NCI-H82 treated with DMSO at 0.1 percent for 48 hours (cell line): Measurements from ENCODE around the gene PEX11A.

Source experiments
- DNase-seq: peaks from one replicate; lab custom pipeline; 2025; ENCODE audit not compliant: unreplicated experiment; lab: John Stamatoyannopoulos, UW

Gene PEX11A

DNA sequence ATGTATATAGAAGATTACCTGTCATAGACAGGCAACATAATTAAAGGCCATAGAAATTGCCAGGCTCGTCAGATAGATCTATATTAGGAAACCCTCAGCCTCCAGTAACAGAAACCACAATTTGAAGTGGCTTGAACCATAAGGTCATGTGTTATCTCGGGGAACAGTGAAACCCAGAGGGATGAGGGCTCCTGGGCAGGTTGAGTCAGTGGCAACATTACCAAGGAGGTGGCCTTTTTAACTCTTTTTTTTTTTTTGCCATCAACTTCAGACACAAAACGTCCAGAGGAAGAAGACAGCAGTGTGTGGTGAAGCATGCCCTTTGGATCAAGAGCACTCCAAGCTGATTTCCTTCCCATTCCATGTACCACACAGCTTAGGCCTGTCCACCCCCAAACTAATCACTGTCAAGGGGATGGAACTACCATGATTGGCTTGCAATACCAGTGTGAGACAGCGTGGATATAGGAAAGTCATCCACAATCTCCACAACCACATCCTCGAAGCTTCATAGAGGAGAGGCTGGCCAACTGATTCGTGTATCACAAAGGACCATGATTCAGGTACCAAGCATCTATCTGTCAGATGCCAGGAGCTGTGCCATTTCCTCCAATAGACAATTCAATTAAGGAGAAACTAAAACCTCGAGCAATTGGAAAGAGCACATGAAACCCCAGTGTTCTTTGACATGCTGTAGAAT lies 34.3 kb downstream of the PEX11A start:
- no peak for DNase-seq

DNA sequence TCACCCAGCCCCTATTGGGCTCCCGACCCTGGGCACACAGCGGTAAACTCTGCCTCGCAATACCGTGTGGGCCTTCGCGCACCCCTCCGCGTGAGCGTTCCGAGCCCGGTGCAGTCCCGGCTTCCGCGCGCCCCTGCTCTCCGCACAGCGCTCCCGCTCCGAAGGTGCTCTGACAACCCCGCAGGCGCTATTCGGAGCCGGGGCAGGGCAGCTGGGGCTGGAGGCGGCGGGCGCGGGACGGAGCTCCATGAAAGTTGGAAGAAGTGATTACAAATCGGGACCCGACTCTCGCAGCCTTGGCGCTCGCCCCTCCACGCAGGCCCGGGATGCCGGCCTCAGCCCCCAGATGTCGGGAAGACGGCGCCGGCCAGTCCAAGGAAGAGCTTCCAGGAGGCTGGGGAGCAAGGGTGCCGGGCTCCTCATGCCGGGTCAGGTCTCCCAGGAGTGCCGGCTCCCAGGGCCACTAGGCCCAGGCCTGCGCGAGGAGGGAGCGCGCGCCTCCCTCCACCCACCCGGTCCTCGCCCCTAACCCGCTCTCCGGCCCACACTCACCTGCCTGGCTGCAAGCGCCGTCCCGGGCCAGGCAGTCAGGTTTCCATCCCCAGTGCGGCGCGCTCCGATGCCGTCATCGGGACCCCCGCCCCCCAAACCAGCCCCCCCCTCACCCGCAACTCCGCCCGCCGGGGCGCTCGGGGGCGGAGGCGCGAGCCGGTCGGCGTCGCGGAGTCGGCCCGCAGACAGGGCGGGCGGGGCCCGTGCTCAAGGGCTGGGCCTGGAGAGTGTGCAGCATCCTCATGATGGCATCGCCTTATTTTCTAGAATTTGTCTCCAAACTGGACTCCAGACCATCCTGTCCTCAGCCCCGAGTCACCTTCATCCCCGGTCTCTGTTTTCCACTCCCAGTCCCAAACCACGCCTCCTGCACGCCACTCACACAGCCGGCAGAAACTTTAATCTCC lies 35.4 kb downstream of the PEX11A start, which contains the start of gene KIF7:
KIF7 (minus strand) TSS at position 621 of the 959 bp plus-strand sequence. CDS start 2,537 bp downstream, outside the sequence.
- DNase-seq: no peak

DNA sequence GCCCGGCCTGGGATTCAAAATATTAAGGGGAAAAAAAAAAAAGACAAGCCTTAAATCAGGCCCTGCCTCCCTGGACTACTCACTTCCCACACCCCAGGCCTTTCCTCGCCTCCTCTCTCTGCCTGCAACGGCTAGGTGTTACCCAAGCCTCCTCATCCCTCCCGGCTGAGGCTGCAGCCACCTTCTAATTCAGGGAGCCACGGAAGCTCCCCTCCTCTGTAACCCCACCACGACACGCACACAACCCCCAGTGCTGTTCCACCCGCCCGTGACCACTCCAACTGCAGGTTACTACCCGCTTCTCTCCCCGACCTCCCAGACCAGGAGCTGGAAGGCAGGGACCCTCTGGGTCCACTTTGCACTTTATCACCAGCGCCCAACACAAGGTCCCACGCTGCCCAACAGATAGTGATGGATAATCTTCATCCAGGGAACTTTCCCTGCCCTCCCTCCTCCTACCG lies 36.2 kb downstream of the PEX11A start:
- DNase-seq: no peak

DNA sequence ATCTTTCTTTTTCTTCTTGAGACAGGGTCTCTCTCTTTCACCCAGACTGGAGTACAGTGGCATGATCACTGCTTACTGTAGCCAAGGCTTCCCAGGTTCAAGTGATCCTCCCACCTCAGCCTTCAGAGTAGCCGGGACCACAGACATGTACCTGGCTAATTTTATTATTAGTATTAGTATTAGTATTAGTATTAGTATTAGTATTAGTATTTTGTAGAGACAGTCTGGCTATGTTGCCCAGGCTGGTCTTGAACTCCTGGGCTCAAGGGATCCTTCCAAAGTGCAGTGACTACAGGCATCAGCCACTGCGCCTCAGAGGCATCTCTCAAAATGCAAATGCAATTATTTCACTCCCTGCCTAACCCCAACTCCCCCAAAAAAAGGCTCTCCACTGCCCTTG lies 37.0 kb downstream of the PEX11A start:
- no peak for DNase-seq

DNA sequence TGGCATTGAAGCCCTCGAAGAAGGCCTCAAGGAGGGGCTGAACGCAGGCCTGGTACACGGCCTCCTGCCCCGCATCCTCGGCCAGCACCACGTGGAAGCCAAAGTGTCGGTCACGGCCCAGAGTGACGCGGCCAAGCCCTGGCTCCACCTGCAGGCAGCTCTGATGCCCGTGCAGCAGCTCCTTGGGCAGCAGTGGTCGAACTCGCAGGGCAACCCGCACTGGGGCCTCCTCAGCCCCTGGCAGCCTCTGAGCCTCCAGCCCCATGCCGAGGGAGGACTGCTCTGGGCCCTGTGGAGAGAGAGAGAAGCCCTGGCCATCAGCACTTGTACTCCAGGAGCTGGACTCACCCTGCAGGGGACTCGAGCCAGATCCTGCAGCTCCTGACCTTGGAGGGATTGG lies 37.9 kb downstream of the PEX11A start:
- DNase-seq: no peak

DNA sequence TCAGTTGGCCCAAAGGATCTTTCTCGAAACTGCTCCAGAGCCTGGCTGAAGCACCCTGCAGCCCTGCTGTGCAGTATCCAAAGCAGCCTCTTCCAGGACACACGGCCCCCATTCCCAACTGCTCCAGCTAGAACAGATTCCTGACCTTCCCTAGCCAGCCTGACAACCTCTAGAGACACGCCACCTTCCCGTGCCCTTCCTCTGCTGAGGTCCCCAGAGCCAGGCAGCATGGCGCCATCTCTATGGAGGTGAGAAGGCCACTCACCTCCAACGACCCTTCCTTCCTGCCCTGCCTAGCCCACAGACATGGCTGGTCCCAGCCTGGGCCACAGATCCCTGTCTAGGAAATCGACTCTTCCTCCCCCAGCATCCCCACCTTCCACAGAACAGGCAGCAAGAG lies 38.4 kb downstream of the PEX11A start:
- DNase-seq: no peak

DNA sequence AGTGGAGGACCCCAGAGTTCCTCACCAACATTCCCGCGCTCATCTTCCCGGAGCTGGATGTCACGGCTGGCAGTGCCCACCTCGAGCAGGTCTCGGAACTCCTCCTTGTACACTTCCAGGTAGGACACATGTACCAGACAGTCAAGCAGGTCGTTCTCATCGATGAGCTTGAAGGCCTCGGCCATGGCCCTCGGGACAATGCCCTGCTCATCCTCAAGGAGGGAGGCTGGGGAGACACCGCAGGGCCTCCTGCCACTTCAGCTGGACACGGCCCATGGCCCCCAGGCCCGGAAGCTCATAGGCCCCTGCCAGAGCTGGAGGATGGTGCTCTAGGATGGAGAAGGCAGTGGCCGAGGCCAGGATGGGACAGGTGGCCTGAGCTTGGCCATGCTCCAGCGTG lies 40.8 kb downstream of the PEX11A start:
- no peak for DNase-seq

DNA sequence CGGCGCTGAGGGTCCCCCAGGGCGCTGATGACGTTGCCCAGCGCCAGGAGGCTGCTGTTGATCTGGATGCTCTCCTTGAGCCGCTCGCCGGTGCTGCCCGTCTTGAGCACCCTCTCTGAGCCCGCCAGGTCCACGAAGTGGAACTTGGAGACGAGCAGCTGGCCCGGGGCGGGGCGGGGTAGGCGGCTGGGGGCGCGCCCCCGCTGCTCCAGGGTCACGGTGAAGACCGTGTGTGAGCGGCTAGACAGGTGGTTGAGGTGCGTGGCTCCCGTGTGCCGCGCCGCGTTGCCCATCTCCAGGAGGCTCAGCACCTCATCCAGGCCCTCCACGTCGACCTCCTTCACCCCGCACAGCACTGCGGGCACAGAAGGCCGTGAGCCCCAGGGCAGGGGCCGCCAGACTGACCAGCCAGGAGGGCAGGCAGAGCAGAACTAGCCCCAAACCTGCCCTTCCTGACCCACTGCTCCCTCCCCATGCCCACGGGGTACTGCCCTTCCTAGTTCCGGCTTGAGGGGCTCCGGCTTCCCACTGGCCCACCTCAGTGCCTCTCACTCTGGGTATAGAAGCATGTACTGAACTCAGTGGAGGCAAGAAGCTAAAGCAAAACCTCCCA lies 41.4 kb downstream of the PEX11A start:
- DNase-seq: no peak

DNA sequence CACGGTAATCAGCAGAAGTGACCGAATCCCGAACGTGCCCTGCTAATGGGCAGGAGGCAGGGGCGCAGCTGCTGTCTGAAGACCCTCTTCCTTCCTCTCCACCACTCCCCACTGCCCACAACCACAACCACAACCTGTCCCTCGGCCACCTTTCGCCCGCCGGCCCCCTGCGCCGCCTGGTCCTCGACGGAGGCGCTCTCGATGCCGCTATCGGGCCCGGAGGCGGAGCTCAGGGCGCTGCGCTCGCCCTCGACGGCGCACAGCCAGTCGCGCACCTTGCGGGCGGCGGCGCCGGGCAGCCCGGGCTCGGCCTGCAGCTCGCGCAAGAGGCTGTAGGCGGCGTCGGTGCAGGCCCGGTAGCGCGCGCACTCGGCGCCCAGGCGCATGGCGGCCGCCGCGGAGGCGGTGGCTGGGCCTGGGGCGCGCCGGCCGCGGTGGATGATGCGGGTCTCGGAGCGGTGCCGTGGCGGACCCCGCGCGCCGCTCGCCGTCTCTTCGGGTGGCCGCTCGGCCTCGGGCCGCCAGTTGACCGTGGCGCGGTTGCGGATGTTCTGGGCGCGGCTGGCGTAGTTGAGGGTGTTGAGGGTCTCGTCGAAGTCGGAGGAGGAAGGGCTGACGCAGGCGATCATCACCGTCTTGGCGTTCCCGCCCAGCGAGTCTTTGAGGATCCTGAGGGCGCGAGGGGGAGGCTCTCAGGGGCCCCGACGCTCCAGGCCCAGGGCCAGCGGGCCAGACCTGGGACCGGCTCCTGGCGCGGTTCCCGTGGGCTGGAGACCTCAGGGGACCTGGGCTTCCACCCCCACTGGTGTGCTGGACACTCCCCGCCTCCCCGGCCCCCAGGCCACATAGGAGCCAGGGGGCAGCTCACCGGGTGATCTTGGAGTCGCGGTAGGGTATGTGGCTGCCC lies 42.2 kb downstream of the PEX11A start:
- no peak for DNase-seq

DNA sequence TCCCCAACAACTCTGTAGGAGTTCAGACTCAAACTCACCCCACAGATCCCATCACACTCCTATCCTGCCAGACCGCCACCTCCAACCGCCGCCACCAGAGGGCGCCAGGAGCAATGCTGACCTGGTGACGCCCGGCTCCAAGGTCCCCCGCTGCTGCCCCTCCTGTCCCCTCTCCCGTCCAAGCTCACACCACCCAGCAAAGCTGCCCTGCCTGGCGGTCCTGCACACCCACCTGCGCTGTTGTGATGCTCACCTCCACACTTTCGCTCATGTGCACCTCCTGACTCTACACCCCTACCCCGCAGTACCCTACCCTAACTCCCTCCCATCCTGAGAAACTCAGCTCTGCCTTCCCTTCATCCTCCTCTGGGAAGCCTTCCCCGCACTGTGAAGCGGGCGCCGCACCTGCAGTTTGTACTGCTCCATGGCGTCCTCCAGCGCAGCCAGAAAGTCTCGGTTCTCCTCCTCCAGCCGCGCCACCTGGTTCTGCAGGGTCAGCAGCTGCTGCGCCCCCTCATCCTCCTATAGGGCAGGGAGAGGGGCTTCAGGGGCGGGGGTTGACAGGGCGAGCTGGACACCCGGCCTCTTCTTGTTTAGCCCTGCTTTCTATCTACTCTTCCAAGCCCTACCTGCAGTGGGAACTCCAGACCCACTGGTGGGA lies 43.2 kb downstream of the PEX11A start:
- DNase-seq: peak; percentile 4

DNA sequence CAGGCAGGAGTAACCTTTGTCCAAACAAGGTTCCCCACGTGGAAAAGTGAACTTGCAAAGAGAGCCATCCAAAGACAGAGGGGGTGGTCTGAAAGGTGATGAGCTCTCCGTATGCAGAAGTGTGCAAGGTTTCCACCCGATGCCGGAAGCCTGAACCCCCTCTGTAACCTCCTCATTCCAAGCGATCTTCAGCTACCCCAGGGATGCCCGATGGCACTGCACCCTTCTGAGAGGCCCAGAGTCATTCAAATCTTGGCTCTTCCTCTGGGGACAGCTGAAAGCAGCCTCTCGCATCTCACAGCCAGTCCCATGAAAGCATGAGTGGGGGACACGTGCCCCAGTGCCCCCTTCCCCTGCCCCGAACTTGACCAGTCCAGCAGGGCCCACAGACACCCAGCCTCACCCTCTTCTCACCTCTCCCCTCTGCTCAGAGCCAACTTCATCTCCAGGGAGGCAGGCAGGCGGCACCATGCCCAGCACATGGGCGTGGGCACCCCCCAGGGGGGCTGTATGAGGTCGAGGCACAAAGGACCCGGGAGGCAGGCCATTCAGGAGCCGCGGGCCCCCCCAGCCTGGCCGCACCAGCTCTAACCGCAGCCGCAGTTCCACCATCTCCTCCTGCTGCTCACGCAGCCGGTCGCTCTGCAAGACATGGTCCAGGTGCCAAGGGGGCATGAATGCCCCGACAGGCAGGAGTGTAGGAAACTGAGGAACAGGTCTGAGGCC lies 44.0 kb downstream of the PEX11A start:
- DNase-seq: no peak

DNA sequence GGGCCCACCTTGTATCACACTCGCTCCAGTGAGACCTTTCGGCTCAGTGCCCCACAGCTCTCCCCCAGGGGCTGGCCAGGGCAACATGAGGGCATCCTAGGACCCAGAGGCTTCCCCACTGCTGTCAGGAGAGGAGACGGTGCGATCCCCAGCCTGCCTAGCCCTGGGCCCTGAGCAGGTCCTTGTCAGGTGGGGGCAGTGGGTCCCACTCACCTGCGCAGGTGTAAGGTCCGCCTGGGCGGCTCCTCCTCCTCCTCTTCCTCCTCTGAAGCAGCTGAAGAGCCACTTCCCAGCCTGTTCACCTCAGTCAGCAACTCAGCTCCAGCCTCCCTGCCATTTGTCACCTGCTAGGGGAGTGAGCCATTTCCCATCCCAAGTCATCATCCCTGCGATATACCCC lies 44.9 kb downstream of the PEX11A start:
- no peak for DNase-seq

DNA sequence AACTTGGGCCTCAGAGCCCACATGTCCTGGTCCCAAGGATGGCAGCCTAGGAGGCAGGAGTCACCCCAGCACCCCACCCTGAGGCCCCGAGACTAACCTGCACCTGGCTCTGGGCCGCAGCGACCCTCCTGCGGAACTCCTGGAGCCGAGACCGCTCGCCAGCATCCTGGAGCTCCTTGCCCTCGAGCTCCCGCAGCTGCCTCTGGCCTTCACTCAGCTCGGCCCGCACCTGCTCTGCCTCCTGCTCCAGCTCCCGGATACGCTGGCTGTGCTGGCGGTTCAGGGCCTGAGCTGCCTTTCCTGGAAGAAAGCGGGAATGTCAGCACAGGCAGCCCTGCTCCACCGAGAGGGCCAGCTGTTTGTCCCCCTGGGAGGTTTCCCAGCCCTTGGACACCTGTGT lies 48.4 kb downstream of the PEX11A start:
- no peak for DNase-seq

DNA sequence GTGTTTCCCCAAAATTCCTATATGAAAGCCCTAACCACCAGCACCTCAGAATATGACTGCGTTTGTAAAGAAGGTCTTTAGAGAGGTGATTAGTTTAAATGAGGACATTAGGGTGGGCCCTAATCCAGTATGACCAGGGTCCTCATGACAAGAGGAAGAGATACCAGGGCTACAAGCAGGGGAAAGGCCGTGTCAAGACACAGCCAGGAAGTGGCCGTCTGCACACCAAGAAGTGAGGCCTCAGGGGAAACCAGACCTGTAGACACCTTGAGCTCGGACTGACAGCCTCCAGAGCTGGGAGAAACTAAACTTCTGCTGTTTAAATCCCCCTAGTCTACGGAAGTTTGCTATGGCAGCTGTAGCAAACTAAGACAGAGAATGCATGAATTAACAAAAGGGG lies 49.5 kb downstream of the PEX11A start:
- DNase-seq: no peak

DNA sequence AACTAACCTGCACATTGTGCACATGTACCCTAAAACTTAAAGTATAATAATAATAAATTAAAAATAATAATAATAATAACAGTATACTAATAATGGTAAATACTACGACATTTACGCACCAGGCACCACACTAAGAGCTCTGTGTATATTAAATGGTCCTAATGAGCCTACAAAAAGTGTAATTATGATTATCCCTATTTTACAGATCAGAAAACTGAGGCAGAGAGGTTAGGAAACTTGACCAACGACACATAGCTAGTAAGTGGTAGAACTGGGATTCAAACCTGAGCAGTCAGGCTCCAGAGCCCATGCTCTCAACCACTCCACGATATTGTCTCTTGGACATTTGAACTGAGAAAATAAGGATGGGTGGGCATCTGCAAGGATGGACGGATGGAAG lies 50.3 kb downstream of the PEX11A start:
- DNase-seq: no peak

DNA sequence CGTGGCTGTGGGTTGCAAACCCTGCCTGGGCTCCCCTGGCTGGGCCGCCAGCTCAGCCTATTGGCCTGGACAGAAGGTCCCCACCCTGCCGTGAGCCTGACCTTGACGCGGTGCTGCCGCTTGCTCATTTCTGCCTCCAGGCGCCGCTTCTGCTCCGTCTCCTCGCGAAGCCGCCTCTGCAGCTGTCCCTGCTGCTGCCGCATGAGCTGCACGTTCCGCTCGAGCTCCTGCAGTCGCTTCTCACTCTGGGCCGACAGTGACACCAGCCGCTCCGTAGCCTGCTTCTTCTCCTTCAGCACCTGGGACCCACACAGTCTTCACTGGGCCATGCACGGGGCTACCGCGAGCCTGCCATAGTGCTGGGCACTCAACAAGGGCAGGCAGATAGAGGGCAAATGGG lies 57.0 kb downstream of the PEX11A start:
- DNase-seq: no peak

DNA sequence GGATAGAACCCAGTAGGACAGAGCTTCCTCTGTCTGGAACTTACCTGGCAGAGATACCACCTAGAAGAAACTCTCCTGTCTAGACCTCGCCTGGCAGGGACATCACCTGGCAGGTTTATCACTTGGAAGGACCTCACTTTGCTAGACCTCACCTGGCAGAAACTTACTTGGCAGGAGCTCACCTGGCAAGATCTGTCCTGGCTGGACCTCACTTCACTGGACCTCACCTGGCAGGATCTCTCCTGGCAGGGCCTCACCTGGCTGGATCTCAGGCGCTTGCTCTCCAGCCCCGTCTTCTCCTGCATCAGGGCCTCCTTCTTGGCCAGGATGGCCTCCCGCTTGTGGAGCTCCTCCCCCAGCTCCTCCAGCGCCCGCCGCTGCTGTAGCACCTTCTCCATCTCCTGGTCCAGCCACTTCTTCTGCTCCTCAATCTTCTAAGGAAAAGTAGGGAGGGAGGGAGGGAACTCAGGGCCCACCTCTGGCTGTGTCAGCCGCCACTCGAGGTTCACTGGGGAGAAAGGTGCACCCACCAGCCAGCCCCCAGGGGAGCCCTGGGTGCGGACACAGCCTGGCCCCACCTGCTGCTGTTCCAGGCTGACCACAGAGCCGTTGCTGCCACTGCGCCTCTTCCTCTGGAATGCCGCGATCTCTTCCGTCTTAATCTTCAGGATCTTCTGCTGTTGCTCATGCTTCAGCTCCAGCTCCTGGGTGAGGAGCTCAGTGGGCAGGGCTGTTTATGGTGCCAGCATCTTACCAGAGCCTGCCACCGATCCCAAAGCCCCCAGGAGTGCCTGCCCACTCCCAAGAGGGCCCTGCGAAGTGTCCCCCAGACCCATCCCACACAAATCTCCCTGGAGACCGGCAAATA lies 57.8 kb downstream of the PEX11A start:
- DNase-seq: no peak

DNA sequence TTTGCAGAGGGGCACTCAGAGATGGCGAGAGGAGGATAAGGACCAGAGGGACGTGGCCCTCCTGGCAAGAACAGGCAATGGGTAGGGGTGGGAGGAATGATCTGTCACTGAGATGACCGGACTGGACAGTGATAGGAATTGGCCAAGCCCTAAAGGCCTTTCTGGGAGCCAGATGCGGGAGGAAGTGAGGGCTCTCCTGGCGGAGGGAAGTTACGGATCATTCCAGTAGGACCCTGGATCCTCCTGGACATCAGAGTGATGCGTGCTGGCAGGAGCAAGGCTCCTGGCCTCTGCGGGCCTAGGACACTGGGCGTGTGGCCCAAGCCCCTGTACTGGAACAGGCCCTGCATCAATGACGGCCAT lies 58.7 kb downstream of the PEX11A start:
- no peak for DNase-seq
